ENCODE measurements around the gene PLAGL2. TPM values are rescaled to one million over a fixed set of nuclear protein-coding genes. Genes with fewer than 3 reads are reported as not detected.

The PLAGL2 gene
- total RNA-seq, 1 donor from 2014 or later = 11.8 TPM

- no peak overlapping the region for H3K27ac Mint-ChIP-seq (ENCODE audit: unreplicated experiment)
- H3K4me1 Mint-ChIP-seq (ENCODE audit: unreplicated experiment) = peaks cover 20% of the 10 kb centered on the region
- no peaks in the 10 kb centered on the region for H3K36me3 Mint-ChIP-seq (ENCODE audit: unreplicated experiment)
Measured at GRCh38 chr20:32186506-32186905, 21.0 kb downstream of the PLAGL2 start.

DNA sequence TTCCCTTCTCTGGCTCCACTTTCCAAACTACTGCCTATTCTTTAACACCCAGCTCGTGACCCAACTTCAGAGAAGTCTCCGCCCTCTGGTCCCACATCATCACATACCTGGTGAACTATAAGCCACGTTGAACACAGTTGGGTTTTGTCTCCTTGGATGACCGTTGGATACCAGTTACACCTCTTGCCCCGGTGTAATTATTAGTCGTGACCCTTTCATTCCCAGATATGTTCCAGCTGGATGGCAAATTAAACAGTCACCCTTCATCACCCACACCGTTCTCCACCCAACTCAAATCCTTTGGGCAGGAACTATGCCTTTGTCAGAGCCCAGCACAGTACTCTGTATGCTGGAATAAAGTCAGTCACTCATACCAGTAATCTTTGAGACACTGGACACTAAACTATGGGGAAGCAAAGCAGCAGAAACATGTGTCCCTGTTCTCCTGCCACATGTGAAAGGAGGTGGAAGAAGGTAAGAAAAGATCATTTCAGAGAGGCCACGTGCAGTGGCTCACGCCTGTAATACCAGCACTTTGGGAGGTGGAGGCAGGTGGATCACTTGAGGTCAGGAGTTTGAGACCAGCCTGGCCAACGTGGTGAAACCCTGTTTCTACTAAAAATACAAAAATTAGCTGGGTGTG, 22.5 kb downstream of the PLAGL2 start:
- Mint-ChIP-seq H3K9me3 (ENCODE audit: unreplicated experiment) (no peaks in the 10 kb centered on the region), H3K4me3 (ENCODE audit: unreplicated experiment) (no peak overlapping the region), H3K27ac (ENCODE audit: unreplicated experiment) (no peak overlapping the region), H3K4me1 (ENCODE audit: unreplicated experiment) (peaks cover 12% of the 10 kb centered on the region), H3K36me3 (ENCODE audit: unreplicated experiment) (no peaks in the 10 kb centered on the region), H3K27me3 (ENCODE audit: unreplicated experiment) (no peaks in the 10 kb centered on the region)
- TF ChIP-seq, protein P1, sequence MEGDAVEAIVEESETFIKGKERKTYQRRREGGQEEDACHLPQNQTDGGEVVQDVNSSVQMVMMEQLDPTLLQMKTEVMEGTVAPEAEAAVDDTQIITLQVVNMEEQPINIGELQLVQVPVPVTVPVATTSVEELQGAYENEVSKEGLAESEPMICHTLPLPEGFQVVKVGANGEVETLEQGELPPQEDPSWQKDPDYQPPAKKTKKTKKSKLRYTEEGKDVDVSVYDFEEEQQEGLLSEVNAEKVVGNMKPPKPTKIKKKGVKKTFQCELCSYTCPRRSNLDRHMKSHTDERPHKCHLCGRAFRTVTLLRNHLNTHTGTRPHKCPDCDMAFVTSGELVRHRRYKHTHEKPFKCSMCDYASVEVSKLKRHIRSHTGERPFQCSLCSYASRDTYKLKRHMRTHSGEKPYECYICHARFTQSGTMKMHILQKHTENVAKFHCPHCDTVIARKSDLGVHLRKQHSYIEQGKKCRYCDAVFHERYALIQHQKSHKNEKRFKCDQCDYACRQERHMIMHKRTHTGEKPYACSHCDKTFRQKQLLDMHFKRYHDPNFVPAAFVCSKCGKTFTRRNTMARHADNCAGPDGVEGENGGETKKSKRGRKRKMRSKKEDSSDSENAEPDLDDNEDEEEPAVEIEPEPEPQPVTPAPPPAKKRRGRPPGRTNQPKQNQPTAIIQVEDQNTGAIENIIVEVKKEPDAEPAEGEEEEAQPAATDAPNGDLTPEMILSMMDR (IDR thresholded peaks at IDR 0.05) = no peak
- no peak for DNase-seq (ENCODE audit: extremely low spot score, unreplicated experiment)

More at GRCh38 chr20:32186506-32186905, 21.0 kb downstream of the PLAGL2 start:
- Mint-ChIP-seq H3K4me3 (ENCODE audit: unreplicated experiment) (no peak overlapping the region), H3K27me3 (ENCODE audit: unreplicated experiment) (no peaks in the 10 kb centered on the region), H3K9me3 (ENCODE audit: unreplicated experiment) (no peaks in the 10 kb centered on the region)
- DNase-seq (ENCODE audit: extremely low spot score, unreplicated experiment) = no peak
- TF ChIP-seq, protein P1 (IDR thresholded peaks at IDR 0.05) = no peak

DNA sequence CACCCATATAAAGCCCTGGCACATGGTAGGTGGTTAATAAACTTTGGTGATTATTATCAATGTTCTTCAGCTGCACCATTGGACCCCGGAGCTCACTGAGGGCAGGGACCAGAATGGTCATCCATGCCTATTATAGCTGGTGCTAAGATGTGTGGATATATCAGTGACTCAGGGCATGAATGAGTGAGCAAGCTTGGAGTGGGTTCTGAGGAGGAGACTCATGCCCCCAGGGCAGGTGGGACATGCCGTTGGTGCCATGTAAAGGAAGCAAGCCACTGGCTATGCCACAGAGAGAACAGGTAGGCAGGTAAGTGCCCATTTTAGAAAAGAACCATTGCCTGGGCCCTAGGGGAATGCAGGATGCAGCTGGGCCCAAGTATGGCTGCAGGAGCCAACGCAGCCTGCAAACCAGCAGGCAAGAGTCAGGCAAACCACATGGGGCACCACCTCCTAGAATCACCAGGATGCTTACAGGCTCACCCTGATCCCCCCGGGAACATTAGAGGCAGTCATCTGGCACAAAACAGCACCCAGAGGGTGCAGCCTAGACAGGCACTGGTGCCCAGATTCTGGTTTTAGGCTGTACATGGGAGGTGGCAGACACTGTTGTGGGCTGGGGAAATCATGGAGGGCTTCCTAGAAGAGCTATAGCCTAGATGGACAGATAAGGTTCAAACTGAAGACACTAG, 23.5 kb downstream of the PLAGL2 start:
- Mint-ChIP-seq H3K27ac (ENCODE audit: unreplicated experiment) (no peak overlapping the region), H3K4me3 (ENCODE audit: unreplicated experiment) (no peak overlapping the region), H3K36me3 (ENCODE audit: unreplicated experiment) (no peaks in the 10 kb centered on the region), H3K27me3 (ENCODE audit: unreplicated experiment) (no peaks in the 10 kb centered on the region), H3K9me3 (ENCODE audit: unreplicated experiment) (no peaks in the 10 kb centered on the region), H3K4me1 (ENCODE audit: unreplicated experiment) (peaks cover 5% of the 10 kb centered on the region)
- no peak for DNase-seq (ENCODE audit: extremely low spot score, unreplicated experiment)
- TF ChIP-seq, protein P1 (IDR thresholded peaks at IDR 0.05) = no peak

DNA sequence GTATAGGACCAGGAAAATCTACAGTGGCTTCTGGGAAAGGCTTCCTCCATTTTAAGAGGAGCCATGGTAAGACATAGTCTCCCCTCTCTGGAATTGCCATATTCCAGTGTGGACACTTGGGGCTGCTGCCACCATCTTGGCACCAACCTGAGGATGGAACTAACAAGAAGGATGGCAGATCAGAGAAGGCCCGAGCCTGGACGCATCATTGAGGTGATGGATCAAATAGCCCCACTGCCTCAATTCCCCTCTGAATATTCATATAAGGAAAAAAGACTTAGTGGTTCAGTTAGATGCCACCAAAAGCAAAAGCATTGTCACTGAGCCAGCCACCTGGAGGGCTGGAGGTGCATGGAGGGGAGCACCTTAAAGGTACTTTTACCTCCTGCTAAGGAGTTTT, 25.9 kb downstream of the PLAGL2 start:
- no peak for DNase-seq (ENCODE audit: extremely low spot score, unreplicated experiment)
- Mint-ChIP-seq H3K9me3 (ENCODE audit: unreplicated experiment) (no peaks in the 10 kb centered on the region), H3K27me3 (ENCODE audit: unreplicated experiment) (no peaks in the 10 kb centered on the region), H3K4me1 (ENCODE audit: unreplicated experiment) (peaks cover 2% of the 10 kb centered on the region), H3K36me3 (ENCODE audit: unreplicated experiment) (no peaks in the 10 kb centered on the region), H3K4me3 (ENCODE audit: unreplicated experiment) (no peak overlapping the region), H3K27ac (ENCODE audit: unreplicated experiment) (no peak overlapping the region)
- TF ChIP-seq, protein P1 (IDR thresholded peaks at IDR 0.05) = no peak

- no peaks in the 10 kb centered on the region for H3K9me3 Mint-ChIP-seq (ENCODE audit: unreplicated experiment)
- no peak for DNase-seq (ENCODE audit: extremely low spot score, unreplicated experiment)
- H3K36me3 Mint-ChIP-seq (ENCODE audit: unreplicated experiment) = no peaks in the 10 kb centered on the region
- peaks cover 2% of the 10 kb centered on the region for H3K4me1 Mint-ChIP-seq (ENCODE audit: unreplicated experiment)
- no peak overlapping the region for H3K27ac Mint-ChIP-seq (ENCODE audit: unreplicated experiment)
- TF ChIP-seq, protein P1 (IDR thresholded peaks at IDR 0.05) = no peak
- no peak overlapping the region for H3K4me3 Mint-ChIP-seq (ENCODE audit: unreplicated experiment)
- H3K27me3 Mint-ChIP-seq (ENCODE audit: unreplicated experiment) = no peaks in the 10 kb centered on the region
Measured at GRCh38 chr20:32179934-32180333, 27.6 kb downstream of the PLAGL2 start.
